ENCODE measurements around the gene ADARB1.

Gene ADARB1

DNA sequence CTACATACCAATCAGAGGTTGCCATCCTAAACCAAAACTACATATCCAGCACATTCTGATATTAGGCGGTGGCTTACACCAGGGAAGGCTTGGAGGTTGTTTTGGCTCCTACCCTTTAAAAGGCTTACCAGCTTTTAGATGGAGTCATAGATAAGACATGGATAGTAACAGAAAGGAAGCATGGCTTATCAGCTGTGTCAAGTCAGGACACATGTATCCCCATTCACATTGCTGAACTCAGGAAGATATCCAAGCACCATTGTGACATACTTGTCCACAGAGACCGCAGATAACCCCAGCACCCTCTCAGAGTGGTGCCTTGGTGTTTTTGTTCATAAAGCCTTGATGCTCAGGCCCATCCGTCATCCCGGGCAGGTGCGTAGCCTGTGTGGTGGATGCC lies 39.7 kb downstream of the ADARB1 start:
- TF ChIP-seq, protein P1, sequence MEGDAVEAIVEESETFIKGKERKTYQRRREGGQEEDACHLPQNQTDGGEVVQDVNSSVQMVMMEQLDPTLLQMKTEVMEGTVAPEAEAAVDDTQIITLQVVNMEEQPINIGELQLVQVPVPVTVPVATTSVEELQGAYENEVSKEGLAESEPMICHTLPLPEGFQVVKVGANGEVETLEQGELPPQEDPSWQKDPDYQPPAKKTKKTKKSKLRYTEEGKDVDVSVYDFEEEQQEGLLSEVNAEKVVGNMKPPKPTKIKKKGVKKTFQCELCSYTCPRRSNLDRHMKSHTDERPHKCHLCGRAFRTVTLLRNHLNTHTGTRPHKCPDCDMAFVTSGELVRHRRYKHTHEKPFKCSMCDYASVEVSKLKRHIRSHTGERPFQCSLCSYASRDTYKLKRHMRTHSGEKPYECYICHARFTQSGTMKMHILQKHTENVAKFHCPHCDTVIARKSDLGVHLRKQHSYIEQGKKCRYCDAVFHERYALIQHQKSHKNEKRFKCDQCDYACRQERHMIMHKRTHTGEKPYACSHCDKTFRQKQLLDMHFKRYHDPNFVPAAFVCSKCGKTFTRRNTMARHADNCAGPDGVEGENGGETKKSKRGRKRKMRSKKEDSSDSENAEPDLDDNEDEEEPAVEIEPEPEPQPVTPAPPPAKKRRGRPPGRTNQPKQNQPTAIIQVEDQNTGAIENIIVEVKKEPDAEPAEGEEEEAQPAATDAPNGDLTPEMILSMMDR (IDR thresholded peaks at IDR 0.05), result no peak
- no peak for TF ChIP-seq ZFX (IDR thresholded peaks at IDR 0.05; ENCODE audit: borderline replicate concordance)
- H3K27ac ChIP-seq, result no peak overlapping the region

DNA sequence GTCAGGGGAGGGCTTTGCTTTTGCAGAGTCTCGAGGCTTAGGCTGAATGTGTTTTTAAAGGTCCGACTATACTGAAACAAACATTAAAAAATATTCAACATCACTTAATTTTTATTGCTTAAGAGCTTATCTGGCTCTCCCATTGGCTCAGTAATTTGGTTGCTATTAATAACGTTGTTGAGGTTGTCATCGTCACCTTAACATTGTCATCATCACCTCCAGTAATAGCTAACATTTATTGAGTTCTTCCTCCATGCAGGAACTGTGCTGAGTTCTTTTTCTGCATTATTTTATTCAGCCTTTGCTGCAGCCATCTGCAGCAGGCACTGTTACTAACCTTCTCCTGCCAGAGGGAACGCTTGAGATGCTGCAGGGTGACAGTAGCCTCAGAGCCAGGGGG lies 40.1 kb downstream of the ADARB1 start:
- no peak for TF ChIP-seq ZFX (IDR thresholded peaks at IDR 0.05; ENCODE audit: borderline replicate concordance)
- TF ChIP-seq, protein P1 (IDR thresholded peaks at IDR 0.05), result no peak
- no peak overlapping the region for H3K27ac ChIP-seq

- TF ChIP-seq, protein P1 (IDR thresholded peaks at IDR 0.05), result no peak
- no peak for TF ChIP-seq ZFX (IDR thresholded peaks at IDR 0.05; ENCODE audit: borderline replicate concordance)
Measured at GRCh38 chr21:45115141-45115540, 40.8 kb downstream of the ADARB1 start.

DNA sequence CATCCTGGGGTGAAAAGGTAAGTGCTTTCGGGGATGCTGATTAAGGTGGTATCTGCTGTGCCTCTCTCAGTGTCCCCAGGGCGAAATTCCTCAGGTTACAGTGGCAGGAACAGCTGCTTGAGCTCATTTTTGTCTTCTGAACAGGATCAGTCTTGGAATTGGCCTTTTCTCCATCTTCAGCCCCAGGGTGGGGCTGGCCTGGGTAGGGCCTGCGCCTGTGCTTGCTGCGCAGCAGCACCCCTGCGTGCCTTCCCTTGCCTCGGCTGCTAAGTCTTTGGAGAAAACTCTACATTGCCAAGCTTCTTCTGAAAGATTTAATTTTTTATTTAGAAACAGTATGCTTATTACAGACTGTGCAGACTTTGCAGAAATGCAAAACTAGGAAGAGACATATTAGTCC lies 41.7 kb downstream of the ADARB1 start:
- TF ChIP-seq, protein P1 (IDR thresholded peaks at IDR 0.05), result no peak
- no peak for TF ChIP-seq ZFX (IDR thresholded peaks at IDR 0.05; ENCODE audit: borderline replicate concordance)
- no peak overlapping the region for H3K27ac ChIP-seq

More at GRCh38 chr21:45115141-45115540, 40.8 kb downstream of the ADARB1 start:
- H3K27ac ChIP-seq, result no peak overlapping the region

DNA sequence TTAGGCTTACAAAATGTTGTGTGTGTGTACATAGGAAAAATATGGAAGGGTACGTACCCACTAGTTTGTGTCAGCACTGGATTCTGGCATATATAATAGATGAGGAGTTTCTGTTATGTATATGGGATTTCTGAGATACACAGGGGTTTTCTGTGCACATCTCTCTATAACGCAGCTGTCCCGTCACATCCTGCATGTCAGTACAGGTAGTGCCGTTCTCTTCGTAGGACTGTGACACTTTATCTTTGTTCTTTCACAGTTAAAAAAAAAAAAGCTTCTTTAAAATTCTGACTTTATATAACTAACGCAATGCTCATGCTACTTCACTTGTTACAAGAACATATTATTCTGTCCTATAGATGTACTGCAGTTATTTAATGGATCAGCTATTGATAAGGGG lies 42.9 kb downstream of the ADARB1 start:
- TF ChIP-seq, protein P1 (IDR thresholded peaks at IDR 0.05), result no peak
- TF ChIP-seq ZFX (IDR thresholded peaks at IDR 0.05; ENCODE audit: borderline replicate concordance), result no peak
- H3K27ac ChIP-seq, result no peak overlapping the region

- H3K27ac ChIP-seq, result no peak overlapping the region
- TF ChIP-seq, protein P1 (IDR thresholded peaks at IDR 0.05), result no peak
- TF ChIP-seq ZFX (IDR thresholded peaks at IDR 0.05; ENCODE audit: borderline replicate concordance), result no peak
Measured at GRCh38 chr21:45118099-45118498, 43.7 kb downstream of the ADARB1 start.

GRCh38 chr21:45119812-45120211 lies 45.4 kb downstream of the ADARB1 start:
- no peak overlapping the region for H3K27ac ChIP-seq
- TF ChIP-seq, protein P1 (IDR thresholded peaks at IDR 0.05), result no peak
- no peak for TF ChIP-seq ZFX (IDR thresholded peaks at IDR 0.05; ENCODE audit: borderline replicate concordance)

All from 22Rv1 (cell line).